Erythroblast (primary cell): ENCODE results near the gene PPP1R13B.

Experiments
- GATA1 ChIP-seq: IDR thresholded peaks from 2 replicates; pipeline ENCODE4 v1.6.1; 2011; ENCODE audit warnings: low read depth, mild to moderate bottlenecking, control low read depth, low read length, moderate library complexity
- POLR2A ChIP-seq: IDR thresholded peaks from 2 replicates; pipeline ENCODE4 v1.6.1; 2011; ENCODE audit warnings: mild to moderate bottlenecking, low read length

- no peak for TF ChIP-seq POLR2A
- TF ChIP-seq GATA1 = no peak
Observed at GRCh38 chr14:103716899-103717411, 130.4 kb downstream of the PPP1R13B start.
